ENCODE results near the gene LRRC41. TPM values are rescaled to one million over a fixed set of nuclear protein-coding genes. Genes with fewer than 3 reads are reported as not detected.

LRRC41 gene
- total RNA-seq, 1 donor from 2014 or later: 60.2 TPM

DNA sequence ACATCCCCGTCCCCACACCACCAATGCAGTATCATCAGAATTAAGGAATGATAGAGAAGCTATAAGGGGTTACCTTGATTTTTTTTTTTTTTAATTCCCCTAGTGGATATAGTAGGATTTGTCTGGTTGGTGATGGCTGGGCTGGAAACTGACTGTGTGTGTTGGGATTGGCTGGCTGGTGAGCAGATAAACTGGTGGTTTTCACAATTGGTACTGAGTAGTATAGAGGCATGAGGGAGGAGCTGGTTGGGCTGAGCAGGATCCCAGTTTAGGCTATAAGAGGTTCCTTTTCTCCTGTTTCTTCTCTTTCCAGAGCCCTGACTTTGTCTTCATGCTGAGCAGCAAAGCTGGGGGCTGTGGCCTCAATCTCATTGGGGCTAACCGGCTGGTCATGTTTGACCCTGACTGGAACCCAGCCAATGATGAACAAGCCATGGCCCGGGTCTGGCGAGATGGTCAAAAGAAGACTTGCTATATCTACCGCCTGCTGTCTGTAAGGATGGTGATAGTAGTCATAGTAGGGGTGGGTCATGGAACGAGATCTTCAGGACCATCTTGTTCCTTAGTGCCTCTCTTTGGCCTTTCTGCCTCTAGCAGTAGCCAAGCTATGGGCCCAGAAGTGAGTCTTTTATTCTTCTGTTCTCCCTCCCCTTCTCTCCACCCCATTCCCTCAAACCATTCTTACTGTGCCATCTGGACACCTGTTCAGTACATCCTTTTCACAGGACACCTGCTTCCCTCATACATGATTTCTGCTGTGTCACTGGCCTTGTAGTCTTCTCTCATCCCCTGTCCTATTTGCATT is 29.0 kb downstream of the LRRC41 start:
- POLR2A ChIA-PET: interaction anchor here (0.6 kb wide), 1 partner anchor 90 kb away, joined by 5 read pairs; no protein-coding TSS in a partner anchor
- intact Hi-C loops (cut with micrococcal nuclease): no loop called here

DNA sequence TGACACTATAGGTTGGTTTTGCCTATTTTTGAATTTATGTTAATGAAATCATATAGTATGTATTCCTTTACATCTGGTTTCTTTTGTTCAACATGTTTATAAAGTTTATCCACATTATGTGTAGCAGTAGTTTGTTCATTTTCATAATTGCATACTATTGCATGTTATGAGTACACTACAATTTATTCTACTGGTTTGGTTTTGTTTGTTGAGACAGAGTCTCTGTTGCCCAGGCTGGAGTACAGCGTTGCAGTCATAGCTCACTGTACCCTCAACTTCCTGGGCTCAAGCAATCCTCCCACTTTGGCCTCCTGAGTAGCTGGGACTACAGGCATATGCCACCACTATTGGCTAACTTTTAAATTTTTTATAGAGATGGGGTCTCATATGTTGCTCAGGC is 34.8 kb downstream of the LRRC41 start:
- DNase-seq (no peak), ATAC-seq (ENCODE audit: low read depth) (no peak)
- TF ChIP-seq, protein P1, sequence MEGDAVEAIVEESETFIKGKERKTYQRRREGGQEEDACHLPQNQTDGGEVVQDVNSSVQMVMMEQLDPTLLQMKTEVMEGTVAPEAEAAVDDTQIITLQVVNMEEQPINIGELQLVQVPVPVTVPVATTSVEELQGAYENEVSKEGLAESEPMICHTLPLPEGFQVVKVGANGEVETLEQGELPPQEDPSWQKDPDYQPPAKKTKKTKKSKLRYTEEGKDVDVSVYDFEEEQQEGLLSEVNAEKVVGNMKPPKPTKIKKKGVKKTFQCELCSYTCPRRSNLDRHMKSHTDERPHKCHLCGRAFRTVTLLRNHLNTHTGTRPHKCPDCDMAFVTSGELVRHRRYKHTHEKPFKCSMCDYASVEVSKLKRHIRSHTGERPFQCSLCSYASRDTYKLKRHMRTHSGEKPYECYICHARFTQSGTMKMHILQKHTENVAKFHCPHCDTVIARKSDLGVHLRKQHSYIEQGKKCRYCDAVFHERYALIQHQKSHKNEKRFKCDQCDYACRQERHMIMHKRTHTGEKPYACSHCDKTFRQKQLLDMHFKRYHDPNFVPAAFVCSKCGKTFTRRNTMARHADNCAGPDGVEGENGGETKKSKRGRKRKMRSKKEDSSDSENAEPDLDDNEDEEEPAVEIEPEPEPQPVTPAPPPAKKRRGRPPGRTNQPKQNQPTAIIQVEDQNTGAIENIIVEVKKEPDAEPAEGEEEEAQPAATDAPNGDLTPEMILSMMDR (IDR thresholded peaks at IDR 0.05): no peak
- Mint-ChIP-seq H3K4me3 (no peak overlapping the region), H3K4me1 (no peaks in the 10 kb centered on the region), H3K27me3 (no peaks in the 10 kb centered on the region), H3K9me3 (no peaks in the 10 kb centered on the region), H3K36me3 (ENCODE audit: low read depth) (no peaks in the 10 kb centered on the region), H3K27ac (no peak overlapping the region)
- CTCF ChIA-PET: no interaction called here
- intact Hi-C loops (cut with micrococcal nuclease): no loop called here
- POLR2A ChIA-PET: no interaction called here

More for the DNA sequence above, 29.0 kb downstream of the LRRC41 start:
- TF ChIP-seq, protein P1 (IDR thresholded peaks at IDR 0.05): no peak
- H3K27me3 Mint-ChIP-seq: no peaks in the 10 kb centered on the region
- no peak overlapping the region for H3K27ac Mint-ChIP-seq
- CTCF ChIA-PET: no interaction called here
- no peaks in the 10 kb centered on the region for H3K4me1 Mint-ChIP-seq
- DNase-seq (no peak), ATAC-seq (ENCODE audit: low read depth) (no peak)
- peaks cover 8% of the 10 kb centered on the region for H3K36me3 Mint-ChIP-seq (ENCODE audit: low read depth)
- no peaks in the 10 kb centered on the region for H3K9me3 Mint-ChIP-seq
- H3K4me3 Mint-ChIP-seq: no peak overlapping the region

DNA sequence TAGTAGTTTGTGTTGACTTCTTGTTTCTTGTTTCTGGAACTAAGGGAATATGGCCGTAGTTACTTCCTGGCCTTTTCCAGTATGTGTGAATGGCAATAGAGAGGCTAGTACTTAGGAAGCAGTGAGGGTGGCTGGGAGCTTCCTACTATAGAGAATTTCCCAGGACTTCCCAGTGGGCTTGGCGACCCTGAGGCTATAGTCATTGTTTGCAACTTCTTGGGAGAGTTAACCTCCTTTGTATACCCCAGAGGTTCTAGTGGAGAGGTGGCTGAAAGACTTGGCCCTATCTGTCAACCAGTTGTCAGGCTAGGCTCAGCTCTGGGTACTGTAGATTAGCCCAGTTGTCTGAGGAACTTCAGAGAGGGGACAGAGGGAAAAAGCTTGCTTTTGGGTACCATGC is 40.3 kb downstream of the LRRC41 start:
- H3K4me1 Mint-ChIP-seq: no peaks in the 10 kb centered on the region
- no peak overlapping the region for H3K4me3 Mint-ChIP-seq
- H3K27me3 Mint-ChIP-seq: no peaks in the 10 kb centered on the region
- ATAC-seq (ENCODE audit: low read depth): no peak
- intact Hi-C loops (cut with micrococcal nuclease): no loop called here
- POLR2A ChIA-PET: no interaction called here
- DNase-seq: no peak
- H3K27ac Mint-ChIP-seq: no peak overlapping the region
- CTCF ChIA-PET: no interaction called here
- no peaks in the 10 kb centered on the region for H3K9me3 Mint-ChIP-seq
- TF ChIP-seq, protein P1 (IDR thresholded peaks at IDR 0.05): no peak
- H3K36me3 Mint-ChIP-seq (ENCODE audit: low read depth): peaks cover 2% of the 10 kb centered on the region

DNA sequence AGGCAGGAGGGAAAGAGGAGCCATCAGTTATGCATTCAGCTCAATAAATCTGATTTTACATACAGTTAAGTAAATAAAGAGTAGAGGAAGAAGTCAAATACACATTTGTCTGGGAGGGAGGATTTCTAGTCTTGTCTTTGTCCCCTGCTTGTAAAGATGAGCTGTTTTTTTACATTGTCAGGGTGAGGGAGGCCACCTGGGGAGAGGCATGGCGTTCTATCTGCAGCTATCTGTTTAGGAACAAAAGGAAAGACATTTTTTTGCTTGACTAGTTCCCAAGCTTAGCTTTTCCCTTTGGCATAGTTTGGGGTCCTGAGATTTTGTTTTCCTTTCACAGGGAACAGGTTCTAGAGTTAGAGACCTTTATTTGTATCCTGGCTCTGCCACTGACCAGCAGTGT is 40.9 kb downstream of the LRRC41 start:
- peaks cover 2% of the 10 kb centered on the region for H3K36me3 Mint-ChIP-seq (ENCODE audit: low read depth)

DNA sequence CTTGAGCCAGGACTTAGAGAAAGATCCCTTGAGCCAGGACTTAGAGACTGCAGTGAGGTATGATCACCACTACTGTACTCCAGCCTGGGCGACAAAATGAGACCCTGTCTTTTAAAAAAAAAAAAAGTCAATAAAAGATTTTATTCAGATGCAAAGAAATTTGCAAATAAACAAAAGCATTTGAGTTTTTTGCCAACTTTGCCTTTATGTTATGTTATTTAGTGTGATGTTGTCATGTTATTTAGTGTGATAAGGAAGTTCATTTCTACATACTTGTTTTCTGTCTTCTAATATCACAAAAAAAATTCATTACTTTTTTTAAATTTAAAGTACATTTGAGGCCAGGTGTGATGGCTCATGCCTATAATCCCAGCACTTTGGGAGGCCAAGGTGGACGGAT is 46.9 kb downstream of the LRRC41 start:
- ChIA-PET CTCF (no interaction called here), POLR2A (interaction anchor here (0.7 kb wide), 1 partner anchor 117 kb away, joined by 9 read pairs; no protein-coding TSS in a partner anchor)
- peaks cover 2% of the 10 kb centered on the region for H3K4me1 Mint-ChIP-seq
- no peaks in the 10 kb centered on the region for H3K27me3 Mint-ChIP-seq
- DNase-seq: no peak
- no peak for ATAC-seq (ENCODE audit: low read depth)
- peaks cover 2% of the 10 kb centered on the region for H3K36me3 Mint-ChIP-seq (ENCODE audit: low read depth)
- intact Hi-C loops (cut with micrococcal nuclease): no loop called here
- no peak overlapping the region for H3K4me3 Mint-ChIP-seq
- no peaks in the 10 kb centered on the region for H3K9me3 Mint-ChIP-seq
- TF ChIP-seq, protein P1 (IDR thresholded peaks at IDR 0.05): no peak
- H3K27ac Mint-ChIP-seq: no peak overlapping the region

More for the DNA sequence above, 40.9 kb downstream of the LRRC41 start:
- intact Hi-C loops (cut with micrococcal nuclease): no loop called here
- Mint-ChIP-seq H3K4me1 (peaks cover 2% of the 10 kb centered on the region), H3K27ac (no peak overlapping the region), H3K9me3 (no peaks in the 10 kb centered on the region), H3K27me3 (no peaks in the 10 kb centered on the region), H3K4me3 (no peak overlapping the region)
- TF ChIP-seq, protein P1 (IDR thresholded peaks at IDR 0.05): no peak
- CTCF ChIA-PET: no interaction called here
- POLR2A ChIA-PET: no interaction called here
- DNase-seq: no peak
- ATAC-seq (ENCODE audit: low read depth): no peak
